AG09319 (cell line): Measurements from ENCODE around the gene NBAS.
"Not testable (repeated sequence)": the region's sequence is repeated elsewhere in the genome, so short reads cannot be mapped to it uniquely, and the experiment has no call there.

Experiments
- DNase-seq: peaks from one replicate; pipeline ENCODE4 v3.0.0-alpha.2; 2010; ENCODE audit warnings: low read depth; ENCODE audit errors: extremely low read depth
- CTCF ChIP-seq: IDR thresholded peaks from 2 replicates; pipeline ENCODE4 v1.5.1; 2011; ENCODE audit warnings: low read depth, mild to moderate bottlenecking, inconsistent platforms, low read length, moderate library complexity

NBAS gene

DNA sequence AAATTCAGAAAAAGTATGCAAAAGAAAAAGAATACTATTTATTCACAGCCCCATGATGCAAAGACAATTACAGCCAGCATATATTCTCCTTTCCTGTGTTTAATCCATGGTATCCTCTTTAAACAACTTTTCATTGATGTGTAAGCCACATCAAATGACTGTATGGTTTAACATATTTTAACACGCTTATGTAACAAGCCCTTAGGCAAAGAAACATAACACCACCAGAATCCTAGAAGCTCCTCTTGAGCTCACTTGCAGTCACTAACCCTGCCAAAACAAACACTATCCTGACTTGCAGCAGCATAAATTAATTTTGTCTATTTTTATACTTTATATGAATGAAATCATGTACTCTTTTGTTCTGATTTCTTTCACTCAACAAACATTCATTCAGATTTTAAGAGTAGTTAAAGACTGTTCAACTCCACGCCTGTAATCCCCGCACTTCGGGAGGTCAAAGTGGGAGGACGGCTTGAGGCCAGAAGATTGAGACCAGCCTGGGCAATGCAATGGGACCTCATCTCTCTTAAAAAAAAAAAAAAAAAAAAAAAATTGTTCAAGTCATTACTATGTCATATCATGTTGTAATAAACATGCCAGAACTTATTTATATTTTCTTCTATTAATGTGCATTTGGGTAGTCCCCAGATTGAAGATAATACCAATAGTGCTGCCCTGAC lies 226.3 kb downstream of the NBAS start:
- DNase-seq = peak; percentile 20
- TF ChIP-seq CTCF = no peak

GRCh38 chr2:15331787-15332186 lies 229.3 kb downstream of the NBAS start:
- DNase-seq = no peak
- TF ChIP-seq CTCF = no peak

GRCh38 chr2:15325296-15325695 lies 235.8 kb downstream of the NBAS start:
- TF ChIP-seq CTCF = no peak
- DNase-seq = no peak

DNA sequence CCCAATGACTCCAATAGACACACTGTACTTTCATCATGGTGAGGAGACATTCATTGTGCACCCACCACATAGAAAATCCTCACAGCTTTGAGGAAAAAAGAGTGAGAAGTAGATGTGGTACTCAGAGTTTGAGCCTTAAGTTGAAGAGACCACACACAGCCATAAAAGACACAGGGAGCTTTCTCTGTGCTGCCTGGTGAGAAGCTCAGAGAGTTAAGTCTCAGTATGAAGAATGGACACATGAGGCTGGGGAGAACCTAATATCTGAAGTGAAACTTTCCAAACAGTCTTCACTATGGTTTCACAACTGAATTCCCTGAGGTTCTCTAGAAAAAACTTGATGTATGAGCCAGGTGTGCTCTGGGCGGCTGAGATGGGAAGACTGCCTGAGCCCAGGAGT lies 237.9 kb downstream of the NBAS start:
- TF ChIP-seq CTCF = no peak
- DNase-seq = no peak

DNA sequence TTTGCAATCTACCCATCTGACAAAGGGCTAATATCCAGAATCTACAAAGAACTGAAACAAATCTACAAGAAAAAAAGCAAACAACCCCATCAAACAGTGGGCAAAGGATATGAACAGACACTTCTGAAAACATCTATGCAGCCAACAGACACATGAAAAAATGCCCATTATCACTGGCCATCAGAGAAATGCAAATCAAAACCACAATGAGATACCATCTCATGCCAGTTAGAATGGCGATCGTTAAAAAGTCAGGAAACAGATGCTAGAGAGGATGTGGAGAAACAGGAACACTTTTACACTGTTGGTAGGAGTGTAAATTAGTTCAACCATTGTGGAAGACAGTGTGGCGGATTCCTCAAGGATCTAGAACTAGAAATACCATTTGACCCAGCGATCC lies 239.7 kb downstream of the NBAS start:
- not testable (repeated sequence) for DNase-seq

- no peak for TF ChIP-seq CTCF
- DNase-seq = no peak
These were observed 244.7 kb downstream of the NBAS start for GRCh38 chr2:15316370-15316814.

- DNase-seq = no peak
- no peak for TF ChIP-seq CTCF
These were observed 245.7 kb downstream of the NBAS start for GRCh38 chr2:15315411-15315810.

DNA sequence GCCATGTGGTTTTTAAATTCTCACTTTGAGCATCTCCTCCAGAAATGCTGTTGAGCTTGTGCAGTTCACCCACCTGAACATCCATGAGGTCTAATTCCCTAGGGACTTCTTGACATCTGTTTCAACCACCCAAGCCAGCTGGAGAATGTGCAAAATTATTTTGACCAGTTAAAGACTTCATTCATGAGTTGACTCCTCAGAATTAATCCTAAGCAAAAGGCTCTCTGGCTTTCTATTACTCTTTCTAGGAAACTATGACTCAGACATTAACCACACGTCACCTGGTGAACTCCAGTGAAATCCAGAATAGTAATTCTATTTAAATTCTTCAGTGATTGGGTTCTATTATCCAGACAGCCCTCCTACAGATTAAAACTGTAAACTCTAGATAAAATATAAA lies 247.5 kb downstream of the NBAS start:
- DNase-seq = no peak
- no peak for TF ChIP-seq CTCF
